Liver (tissue), 9 donors: ENCODE data around the gene PSD4. TPM values are rescaled to one million over a fixed set of nuclear protein-coding genes. Genes with fewer than 3 reads are reported as not detected.

ENCODE experiments used
- DNase-seq: peaks from one replicate; pipeline ENCODE4 v3.0.0-alpha.2; 2017; ENCODE audit warnings: low spot score
- H3K27ac ChIP-seq, 2 donors: one replicate each; pipeline ENCODE4 v1.7.0; 2013; ENCODE audit warnings: inconsistent platforms in 2 of 2, low read length in 2 of 2, control low read depth in 1 of 2, low read depth in 1 of 2, mild to moderate bottlenecking in 1 of 2
- H3K27me3 ChIP-seq, 4 donors: one replicate each; pipeline versions ENCODE4 v1.6.1 to v1.7.0; 2013; ENCODE audit warnings: low read length in 3 of 4, inconsistent platforms in 1 of 4, mild to moderate bottlenecking in 1 of 4, moderate library complexity in 1 of 4; ENCODE audit not compliant: control insufficient read depth in 4 of 4, insufficient read depth in 4 of 4
- H3K36me3 ChIP-seq, 4 donors: one replicate each; pipeline versions ENCODE4 v1.6.1 to v1.7.0; 2013; ENCODE audit warnings: low read length in 3 of 4, mild to moderate bottlenecking in 3 of 4, low read depth in 1 of 4, moderate library complexity in 1 of 4; ENCODE audit not compliant: control insufficient read depth in 4 of 4, insufficient read depth in 3 of 4
- H3K4me1 ChIP-seq, 4 donors: one replicate each; pipeline versions ENCODE4 v1.6.1 to v1.7.0; 2013; ENCODE audit warnings: low read length in 3 of 4, mild to moderate bottlenecking in 3 of 4, moderate library complexity in 1 of 4; ENCODE audit not compliant: control insufficient read depth in 4 of 4, insufficient read depth in 4 of 4
- H3K4me3 ChIP-seq, 3 donors: one replicate each; pipeline versions ENCODE4 v1.6.1 to v1.7.0; 2013; ENCODE audit warnings: low read length in 3 of 3, control low read depth in 1 of 3, low read depth in 1 of 3, mild to moderate bottlenecking in 1 of 3
- H3K9ac ChIP-seq, 2 donors: one replicate each; pipeline ENCODE4 v1.7.0; 2013; ENCODE audit warnings: low read length in 2 of 2, mild to moderate bottlenecking in 2 of 2, moderate library complexity in 2 of 2, control low read depth in 1 of 2, low read depth in 1 of 2
- H3K9me3 ChIP-seq, 4 donors: one replicate each; pipeline versions ENCODE4 v1.6.1 to v1.7.0; 2013; ENCODE audit warnings: low read length in 3 of 4; ENCODE audit not compliant: control insufficient read depth in 4 of 4
- EGR1 ChIP-seq, 2 donors: IDR thresholded peaks; 2 replicates each; pipeline ENCODE4 v1.6.1; 2016 to 2018; ENCODE audit warnings: antibody characterized with exemption in 2 of 2, low read depth in 2 of 2
- FOXA1 ChIP-seq: IDR thresholded peaks from 2 replicates; pipeline ENCODE4 v1.6.1; 2016; ENCODE audit warnings: antibody characterized with exemption
- FOXA2 ChIP-seq: IDR thresholded peaks from 2 replicates; pipeline ENCODE4 v1.6.1; 2016; ENCODE audit warnings: antibody characterized with exemption
- GABPA ChIP-seq, 2 donors: IDR thresholded peaks in 1 of 2; conservative IDR thresholded peaks in 1 of 2; 2 replicates each; pipeline ENCODE4 v1.6.1; 2016; ENCODE audit warnings: antibody characterized with exemption in 2 of 2, mild to moderate bottlenecking in 1 of 2, moderate library complexity in 1 of 2
- HNF4A ChIP-seq, 2 donors: conservative IDR thresholded peaks; 2 replicates each; pipeline ENCODE4 v1.6.1; 2016; ENCODE audit warnings: antibody characterized with exemption in 2 of 2, mild to moderate bottlenecking in 2 of 2
- HNF4G ChIP-seq: IDR thresholded peaks from 2 replicates; pipeline ENCODE4 v1.6.1; 2016; ENCODE audit warnings: antibody characterized with exemption
- JUND ChIP-seq, 2 donors: IDR thresholded peaks; 2 replicates each; pipeline ENCODE4 v1.6.1; 2016; ENCODE audit warnings: antibody characterized with exemption in 2 of 2
- RAD21 ChIP-seq, 2 donors: IDR thresholded peaks; 2 replicates each; pipeline ENCODE4 v1.6.1; 2016; ENCODE audit warnings: antibody characterized with exemption in 2 of 2, mild to moderate bottlenecking in 2 of 2
- RXRA ChIP-seq, 2 donors: IDR thresholded peaks; 2 replicates each; pipeline ENCODE4 v1.6.1; 2017 to 2018; ENCODE audit warnings: antibody characterized with exemption in 2 of 2, mild to moderate bottlenecking in 1 of 2
- SP1 ChIP-seq: IDR thresholded peaks from 2 replicates; pipeline ENCODE4 v1.6.1; 2018; ENCODE audit warnings: antibody characterized with exemption, mild to moderate bottlenecking
- TAF1 ChIP-seq: conservative IDR thresholded peaks from 2 replicates; pipeline ENCODE4 v1.6.1; 2016; ENCODE audit warnings: antibody characterized with exemption, mild to moderate bottlenecking
- YY1 ChIP-seq: IDR thresholded peaks from 2 replicates; pipeline ENCODE4 v1.6.1; 2016; ENCODE audit warnings: antibody characterized with exemption, mild to moderate bottlenecking
- WGBS: extraction: QIAGEN DNeasy Blood & Tissue Kit; methylation state at CpG from one replicate; pipeline ENCODE4 v1.1.7; 2013; 5-methylcytosine and 5-hydroxymethylcytosine counted together
- polyA plus RNA-seq, 2 donors: library from polyadenylated mRNA; stranded (reverse) in 1 of 2; unstranded in 1 of 2; fragments of 200-250 nt in 1 of 2; fragments of >200 nt in 1 of 2; fragmentation: Nextera tagmentation in 1 of 2; extraction: Ambion mirVana in 1 of 2; gene quantifications; one replicate each; pipeline versions ENCODE4 v1.2.1 to v1.2.3, GENCODE V29; 2013 to 2015
- total RNA-seq, 2 donors: library from RNA; depleted of rRNA; stranded (reverse); fragments of >200 nt; gene quantifications; one replicate each; pipeline ENCODE4 v1.2.3, GENCODE V29; 2014
- TF ChIP-seq, protein P1 (sequence below): fragments of 150-350 bp; IDR thresholded peaks from 2 replicates; pipeline ENCODE4 v1.5.1; 2017; ENCODE audit warnings: improper control_type of control experiment, low read depth, low read length; ENCODE audit not compliant: missing input control
- TF ChIP-seq, protein P2 (sequence below): IDR thresholded peaks from 2 replicates; pipeline ENCODE4 v1.6.1; 2016; ENCODE audit warnings: antibody characterized with exemption
- TF ChIP-seq, protein P3 (sequence below): IDR thresholded peaks from 2 replicates; pipeline ENCODE4 v1.6.1; 2016; ENCODE audit warnings: antibody characterized with exemption
- TF ChIP-seq, protein P4 (sequence below): IDR thresholded peaks from 2 replicates; pipeline ENCODE4 v1.6.1; 2016; ENCODE audit warnings: antibody characterized with exemption
- donor health status: healthy.
- donor health status: healthy.
- donor health status: healthy.
- donor health status: healthy.
- donor health status: healthy.

The PSD4 gene
- total and polyA plus RNA-seq, 4 donors: 16.4 to 83.2 (median 34.4) TPM

DNA sequence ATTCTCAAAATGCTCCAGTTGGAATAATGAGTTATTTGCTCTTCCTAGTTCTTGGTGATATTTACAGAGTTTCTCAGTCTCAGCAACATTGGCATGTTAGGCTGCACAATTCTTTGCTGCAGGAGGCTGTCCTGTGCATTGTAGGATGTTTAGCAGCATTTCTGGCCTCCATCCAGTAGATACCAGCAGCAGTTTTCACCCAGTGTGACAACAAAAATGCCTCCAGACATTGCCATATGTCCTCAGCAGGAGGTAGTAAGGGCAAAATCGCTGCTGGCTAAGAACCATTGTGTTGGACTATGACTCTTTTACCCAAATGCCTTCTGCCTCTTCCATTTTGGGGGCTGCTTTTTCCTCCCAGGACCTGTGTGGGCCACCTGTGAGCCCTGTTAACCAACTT is 54.6 kb downstream of the PSD4 start:
- Histone ChIP-seq H3K9me3 (no peaks in the 10 kb centered on the region), H3K36me3 (no peaks in the 10 kb centered on the region), H3K27ac (no peak overlapping the region), H3K4me3 (no peak overlapping the region), H3K9ac (no peak overlapping the region), H3K27me3 (no peaks in the 10 kb centered on the region), H3K4me1 (no peaks in the 10 kb centered on the region)
- TF ChIP-seq HNF4G: no peak
- TF ChIP-seq, protein P1, sequence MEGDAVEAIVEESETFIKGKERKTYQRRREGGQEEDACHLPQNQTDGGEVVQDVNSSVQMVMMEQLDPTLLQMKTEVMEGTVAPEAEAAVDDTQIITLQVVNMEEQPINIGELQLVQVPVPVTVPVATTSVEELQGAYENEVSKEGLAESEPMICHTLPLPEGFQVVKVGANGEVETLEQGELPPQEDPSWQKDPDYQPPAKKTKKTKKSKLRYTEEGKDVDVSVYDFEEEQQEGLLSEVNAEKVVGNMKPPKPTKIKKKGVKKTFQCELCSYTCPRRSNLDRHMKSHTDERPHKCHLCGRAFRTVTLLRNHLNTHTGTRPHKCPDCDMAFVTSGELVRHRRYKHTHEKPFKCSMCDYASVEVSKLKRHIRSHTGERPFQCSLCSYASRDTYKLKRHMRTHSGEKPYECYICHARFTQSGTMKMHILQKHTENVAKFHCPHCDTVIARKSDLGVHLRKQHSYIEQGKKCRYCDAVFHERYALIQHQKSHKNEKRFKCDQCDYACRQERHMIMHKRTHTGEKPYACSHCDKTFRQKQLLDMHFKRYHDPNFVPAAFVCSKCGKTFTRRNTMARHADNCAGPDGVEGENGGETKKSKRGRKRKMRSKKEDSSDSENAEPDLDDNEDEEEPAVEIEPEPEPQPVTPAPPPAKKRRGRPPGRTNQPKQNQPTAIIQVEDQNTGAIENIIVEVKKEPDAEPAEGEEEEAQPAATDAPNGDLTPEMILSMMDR: no peak
- TF ChIP-seq GABPA (IDR thresholded peaks at IDR 0.05 in 1 of 2, conservative IDR thresholded peaks at IDR 0.05 in 1 of 2): no peak
- TF ChIP-seq FOXA2: no peak
- TF ChIP-seq, protein P2, sequence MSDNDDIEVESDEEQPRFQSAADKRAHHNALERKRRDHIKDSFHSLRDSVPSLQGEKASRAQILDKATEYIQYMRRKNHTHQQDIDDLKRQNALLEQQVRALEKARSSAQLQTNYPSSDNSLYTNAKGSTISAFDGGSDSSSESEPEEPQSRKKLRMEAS: no peak
- no peak for TF ChIP-seq TAF1
- no peak for TF ChIP-seq RAD21 (IDR thresholded peaks at IDR 0.05)
- no peak for TF ChIP-seq RXRA (IDR thresholded peaks at IDR 0.05)
- TF ChIP-seq, protein P3, sequence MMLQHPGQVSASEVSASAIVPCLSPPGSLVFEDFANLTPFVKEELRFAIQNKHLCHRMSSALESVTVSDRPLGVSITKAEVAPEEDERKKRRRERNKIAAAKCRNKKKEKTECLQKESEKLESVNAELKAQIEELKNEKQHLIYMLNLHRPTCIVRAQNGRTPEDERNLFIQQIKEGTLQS: no peak
- 88% methylated on average over 1 of the region's 1 CpG for WGBS
- DNase-seq: no peak

DNA sequence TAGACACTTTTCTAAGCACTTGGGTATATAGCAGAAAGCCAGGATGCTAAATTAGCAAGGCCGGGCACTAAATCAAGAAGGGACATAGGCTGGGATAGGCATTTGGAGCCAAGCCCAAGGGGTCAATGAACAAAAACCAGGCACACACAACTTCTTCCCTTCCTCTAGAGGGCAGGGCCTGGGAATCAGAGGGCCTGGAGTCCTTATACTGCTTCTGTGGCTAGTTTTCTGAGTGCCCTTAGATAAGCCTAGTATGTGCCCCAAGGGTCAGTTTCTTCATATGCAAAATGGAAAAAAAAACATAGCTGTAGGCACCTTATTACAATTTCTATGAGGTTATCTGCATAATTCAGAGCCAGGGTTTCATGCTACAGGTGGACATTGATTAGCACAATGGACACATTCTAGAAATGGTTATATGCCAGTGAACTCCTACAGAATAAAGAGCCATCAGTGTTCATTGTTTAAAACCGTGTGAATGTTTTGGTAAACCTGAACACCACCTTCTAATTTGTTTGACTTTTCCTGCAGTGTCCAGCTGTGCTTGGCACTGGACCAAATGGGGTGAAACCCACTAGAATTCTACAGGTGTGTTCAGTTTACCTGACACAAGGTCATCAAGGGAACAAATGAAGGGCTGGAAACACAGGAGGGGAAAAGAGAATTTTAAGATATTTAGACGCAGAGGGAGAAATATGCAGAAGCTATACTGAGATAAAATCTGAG is 55.4 kb downstream of the PSD4 start:
- Histone ChIP-seq H3K4me3 (no peak overlapping the region), H3K27me3 (no peaks in the 10 kb centered on the region), H3K4me1 (no peaks in the 10 kb centered on the region), H3K9ac (no peak overlapping the region), H3K27ac (no peak overlapping the region), H3K9me3 (no peaks in the 10 kb centered on the region), H3K36me3 (no peaks in the 10 kb centered on the region)
- WGBS: 60% methylated on average over 3 of the region's 3 CpGs
- no peak for DNase-seq
- no peak for TF ChIP-seq YY1
- TF ChIP-seq JUND (IDR thresholded peaks at IDR 0.05): no peak
- TF ChIP-seq, protein P4, sequence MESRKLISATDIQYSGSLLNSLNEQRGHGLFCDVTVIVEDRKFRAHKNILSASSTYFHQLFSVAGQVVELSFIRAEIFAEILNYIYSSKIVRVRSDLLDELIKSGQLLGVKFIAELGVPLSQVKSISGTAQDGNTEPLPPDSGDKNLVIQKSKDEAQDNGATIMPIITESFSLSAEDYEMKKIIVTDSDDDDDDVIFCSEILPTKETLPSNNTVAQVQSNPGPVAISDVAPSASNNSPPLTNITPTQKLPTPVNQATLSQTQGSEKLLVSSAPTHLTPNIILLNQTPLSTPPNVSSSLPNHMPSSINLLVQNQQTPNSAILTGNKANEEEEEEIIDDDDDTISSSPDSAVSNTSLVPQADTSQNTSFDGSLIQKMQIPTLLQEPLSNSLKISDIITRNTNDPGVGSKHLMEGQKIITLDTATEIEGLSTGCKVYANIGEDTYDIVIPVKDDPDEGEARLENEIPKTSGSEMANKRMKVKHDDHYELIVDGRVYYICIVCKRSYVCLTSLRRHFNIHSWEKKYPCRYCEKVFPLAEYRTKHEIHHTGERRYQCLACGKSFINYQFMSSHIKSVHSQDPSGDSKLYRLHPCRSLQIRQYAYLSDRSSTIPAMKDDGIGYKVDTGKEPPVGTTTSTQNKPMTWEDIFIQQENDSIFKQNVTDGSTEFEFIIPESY: no peak
- TF ChIP-seq SP1: no peak
- TF ChIP-seq, protein P1: no peak
- TF ChIP-seq FOXA1: no peak
- TF ChIP-seq GABPA (IDR thresholded peaks at IDR 0.05 in 1 of 2, conservative IDR thresholded peaks at IDR 0.05 in 1 of 2): no peak
- peak; percentile 32 to 48 for TF ChIP-seq HNF4A (conservative IDR thresholded peaks at IDR 0.05)
- TF ChIP-seq HNF4G: no peak
- TF ChIP-seq EGR1 (IDR thresholded peaks at IDR 0.05; ENCODE audit: low read depth in 2 of 2): no peak
- peak; percentile 22 to 57 for TF ChIP-seq RXRA (IDR thresholded peaks at IDR 0.05)
- TF ChIP-seq, protein P3: no peak
- TF ChIP-seq, protein P2: no peak
- peak; percentile 16 to 57 for TF ChIP-seq RAD21 (IDR thresholded peaks at IDR 0.05)
